Mesenchymal stem cell (in vitro differentiated cells and primary cell): Measurements from ENCODE around the gene ARHGAP32.

Experiments
- DNase-seq: peaks from one replicate; pipeline ENCODE4 v3.0.0-alpha.2; 2013
- H2AFZ ChIP-seq: one replicate; pipeline ENCODE4 v1.6.1; 2013; ENCODE audit warnings: low read depth, mild to moderate bottlenecking, control low read depth, inconsistent platforms, low read length, moderate library complexity
- H2AK5ac ChIP-seq: 2 replicates; pipeline ENCODE4 v1.6.1; 2013; ENCODE audit warnings: low read length, moderate library complexity, mild to moderate bottlenecking, inconsistent platforms; ENCODE audit not compliant: severe bottlenecking
- H2BK120ac ChIP-seq: one replicate; pipeline ENCODE4 v1.6.1; 2013; ENCODE audit warnings: low read depth, mild to moderate bottlenecking, inconsistent platforms, low read length, moderate library complexity
- H2BK12ac ChIP-seq, 2 experiments: one replicate each; pipeline ENCODE4 v1.6.1; 2013; ENCODE audit warnings: inconsistent platforms in 2 of 2, low read length in 2 of 2, mild to moderate bottlenecking in 2 of 2, moderate library complexity in 2 of 2, control low read depth in 1 of 2
- H2BK15ac ChIP-seq: one replicate; pipeline ENCODE4 v1.6.1; 2013; ENCODE audit warnings: mild to moderate bottlenecking, low read depth, inconsistent platforms; ENCODE audit not compliant: poor library complexity, severe bottlenecking
- H2BK5ac ChIP-seq: 2 replicates; pipeline ENCODE4 v1.6.1; 2013; ENCODE audit warnings: low read depth, mild to moderate bottlenecking, low read length, control low read depth, inconsistent platforms; ENCODE audit not compliant: poor library complexity, severe bottlenecking
- H3K14ac ChIP-seq, 2 experiments: one replicate each; pipeline ENCODE4 v1.6.1; 2013; ENCODE audit warnings: inconsistent platforms in 2 of 2, low read length in 2 of 2, control low read depth in 1 of 2, mild to moderate bottlenecking in 1 of 2, moderate library complexity in 1 of 2
- H3K18ac ChIP-seq, 2 experiments: one replicate each; pipeline ENCODE4 v1.6.1; 2013; ENCODE audit warnings: inconsistent platforms in 2 of 2, low read length in 2 of 2, control low read depth in 1 of 2, low read depth in 1 of 2, mild to moderate bottlenecking in 1 of 2
- H3K23ac ChIP-seq, 2 experiments: one replicate each; pipeline ENCODE4 v1.6.1; 2013; ENCODE audit warnings: inconsistent platforms in 2 of 2, low read length in 2 of 2, mild to moderate bottlenecking in 2 of 2, moderate library complexity in 2 of 2, control low read depth in 1 of 2
- H3K27ac ChIP-seq: 2 replicates; pipeline ENCODE4 v1.5.1; 2013; ENCODE audit warnings: mild to moderate bottlenecking, moderate library complexity, low read length, control low read depth, inconsistent platforms; ENCODE audit not compliant: poor library complexity, severe bottlenecking
- H3K27me3 ChIP-seq, 2 experiments: 2 replicates each; pipeline versions ENCODE4 v1.6.1 to v1.7.0; 2013; ENCODE audit warnings: low read length in 2 of 2, mild to moderate bottlenecking in 2 of 2, moderate library complexity in 2 of 2, control low read depth in 1 of 2, inconsistent platforms in 1 of 2; ENCODE audit not compliant: control insufficient read depth in 1 of 2, insufficient read depth in 1 of 2
- H3K36me3 ChIP-seq, 2 experiments: 2 replicates each; pipeline versions ENCODE4 v1.6.1 to v1.7.0; 2013; ENCODE audit warnings: low read length in 2 of 2, control low read depth in 1 of 2, inconsistent platforms in 1 of 2, low read depth in 1 of 2, mild to moderate bottlenecking in 1 of 2; ENCODE audit not compliant: insufficient read depth in 2 of 2, control insufficient read depth in 1 of 2
- H3K4ac ChIP-seq, 2 experiments: one replicate each; pipeline ENCODE4 v1.6.1; 2013; ENCODE audit warnings: inconsistent platforms in 2 of 2, low read length in 2 of 2, mild to moderate bottlenecking in 2 of 2, moderate library complexity in 2 of 2, control low read depth in 1 of 2, low read depth in 1 of 2
- H3K4me1 ChIP-seq: 2 replicates; pipeline ENCODE4 v1.6.1; 2013; ENCODE audit warnings: low read depth, low read length, control low read depth; ENCODE audit not compliant: control insufficient read depth, insufficient read depth
- H3K4me2 ChIP-seq: 2 replicates; pipeline ENCODE4 v1.6.1; 2013; ENCODE audit warnings: low read length, mild to moderate bottlenecking, inconsistent platforms; ENCODE audit not compliant: poor library complexity, severe bottlenecking
- H3K4me3 ChIP-seq, 2 experiments: 2 replicates each; pipeline versions ENCODE4 v1.5.1 to v1.7.0; 2013; ENCODE audit warnings: low read length in 2 of 2, mild to moderate bottlenecking in 2 of 2, control low read depth in 1 of 2, low read depth in 1 of 2; ENCODE audit not compliant: insufficient read depth in 1 of 2
- H3K79me1 ChIP-seq: replicated peaks from 2 replicates; pipeline ENCODE4 v1.6.1; 2013; ENCODE audit warnings: mild to moderate bottlenecking, control low read depth, low read length, inconsistent platforms; ENCODE audit not compliant: poor library complexity, severe bottlenecking
- H3K9ac ChIP-seq: 2 replicates; pipeline ENCODE4 v1.7.0; 2013; ENCODE audit warnings: mild to moderate bottlenecking, low read length, moderate library complexity
- H3K9me3 ChIP-seq: 2 replicates; pipeline ENCODE4 v1.7.0; 2013; ENCODE audit warnings: mild to moderate bottlenecking, low read length; ENCODE audit not compliant: control insufficient read depth
- H4K8ac ChIP-seq: one replicate; pipeline ENCODE4 v1.6.1; 2013; ENCODE audit warnings: inconsistent platforms, mild to moderate bottlenecking, low read length, moderate library complexity
- H4K91ac ChIP-seq: one replicate; pipeline ENCODE4 v1.6.1; 2013; ENCODE audit warnings: mild to moderate bottlenecking, low read length, inconsistent platforms
- WGBS: methylation state at CpG from one replicate; pipeline ENCODE4 v1.1.7; 2013; ENCODE audit warnings: mixed read lengths; 5-methylcytosine and 5-hydroxymethylcytosine counted together

ARHGAP32 gene

GRCh38 chr11:129090056-129090455, 102.1 kb downstream of the ARHGAP32 start:
- Histone ChIP-seq H3K23ac (no peak overlapping the region), H4K91ac (no peak overlapping the region), H3K18ac (no peak overlapping the region), H2AK5ac (no peak overlapping the region), H3K4me3 (no peak overlapping the region), H2BK5ac (no peak overlapping the region), H3K4me1 (no peaks in the 10 kb centered on the region), H2BK120ac (no peak overlapping the region), H3K27me3 (no peaks in the 10 kb centered on the region), H3K27ac (no peak overlapping the region), H3K9me3 (no peaks in the 10 kb centered on the region), H3K36me3 (peaks cover 0 to 4% of the 10 kb centered on the region in 2 experiments), H3K4me2 (no peak overlapping the region), H2AFZ (no peak overlapping the region), H3K14ac (no peak overlapping the region), H2BK15ac (no peak overlapping the region), H4K8ac (no peak overlapping the region), H3K9ac (no peak overlapping the region), H3K79me1 (no peaks in the 10 kb centered on the region), H2BK12ac (no peak overlapping the region), H3K4ac (no peak overlapping the region)
- no CpG with 5 or more reads among the region's 1 CpG for WGBS
- no peak for DNase-seq

GRCh38 chr11:129089279-129089678, 102.8 kb downstream of the ARHGAP32 start:
- Histone ChIP-seq H2BK15ac (no peak overlapping the region), H3K4me1 (no peaks in the 10 kb centered on the region), H3K9me3 (peaks cover 4% of the 10 kb centered on the region), H3K4me2 (no peak overlapping the region), H2BK120ac (no peak overlapping the region), H3K18ac (no peak overlapping the region), H3K79me1 (no peaks in the 10 kb centered on the region), H3K4me3 (no peak overlapping the region), H2BK5ac (no peak overlapping the region), H3K4ac (no peak overlapping the region), H3K27me3 (no peaks in the 10 kb centered on the region), H2BK12ac (no peak overlapping the region), H3K9ac (no peak overlapping the region), H2AFZ (no peak overlapping the region), H3K36me3 (peaks cover 0 to 4% of the 10 kb centered on the region in 2 experiments), H3K27ac (no peak overlapping the region), H4K91ac (no peak overlapping the region), H3K14ac (no peak overlapping the region), H3K23ac (no peak overlapping the region), H2AK5ac (no peak overlapping the region), H4K8ac (no peak overlapping the region)
- no peak for DNase-seq
- 76% methylated on average over 3 of the region's 5 CpGs for WGBS

- H4K91ac ChIP-seq: no peak overlapping the region
- 100% methylated on average over 1 of the region's 1 CpG for WGBS
- no peak overlapping the region for H3K4me2 ChIP-seq
- H3K14ac ChIP-seq: no peak overlapping the region
- no peak overlapping the region for H3K4me3 ChIP-seq
- H2BK120ac ChIP-seq: no peak overlapping the region
- H3K23ac ChIP-seq: no peak overlapping the region
- no peak overlapping the region for H4K8ac ChIP-seq
- no peak overlapping the region for H3K18ac ChIP-seq
- no peak overlapping the region for H3K27ac ChIP-seq
- no peak overlapping the region for H2BK15ac ChIP-seq
- peaks cover 0 to 4% of the 10 kb centered on the region in 2 experiments for H3K36me3 ChIP-seq
- H3K9ac ChIP-seq: no peak overlapping the region
- H2BK5ac ChIP-seq: no peak overlapping the region
- no peaks in the 10 kb centered on the region for H3K79me1 ChIP-seq
- DNase-seq: no peak
- H3K4me1 ChIP-seq: no peaks in the 10 kb centered on the region
- no peaks in the 10 kb centered on the region for H3K27me3 ChIP-seq
- H2AFZ ChIP-seq: no peak overlapping the region
- no peak overlapping the region for H3K4ac ChIP-seq
- peaks cover 19% of the 10 kb centered on the region for H3K9me3 ChIP-seq
- no peak overlapping the region for H2BK12ac ChIP-seq
- H2AK5ac ChIP-seq: no peak overlapping the region
Measured at GRCh38 chr11:129086976-129087375, 105.1 kb downstream of the ARHGAP32 start.

- Histone ChIP-seq H3K14ac (no peak overlapping the region), H3K4me1 (peaks cover 2% of the 10 kb centered on the region), H2AFZ (no peak overlapping the region), H3K79me1 (peaks cover 6% of the 10 kb centered on the region), H3K36me3 (no peaks in the 10 kb centered on the region), H2BK15ac (no peak overlapping the region), H4K91ac (no peak overlapping the region), H3K4me3 (no peak overlapping the region), H3K9me3 (peaks cover 3% of the 10 kb centered on the region), H3K23ac (no peak overlapping the region), H2BK12ac (no peak overlapping the region), H4K8ac (no peak overlapping the region), H3K4ac (no peak overlapping the region), H3K18ac (no peak overlapping the region), H3K4me2 (no peak overlapping the region), H3K9ac (no peak overlapping the region), H2BK120ac (no peak overlapping the region), H3K27ac (no peak overlapping the region), H2BK5ac (no peak overlapping the region), H2AK5ac (no peak overlapping the region), H3K27me3 (no peaks in the 10 kb centered on the region)
- WGBS: 89% methylated on average over 5 of the region's 5 CpGs
- no peak for DNase-seq
Measured at GRCh38 chr11:129077191-129077590, 114.9 kb downstream of the ARHGAP32 start.
